Fibroblast of mammary gland (primary cell): ENCODE data around the gene GLA.
A peak's percentile ranks its signal among the peaks of the same experiment; 100 is the strongest.

Source experiments
- DNase-seq: peaks from one replicate; pipeline ENCODE4 v3.0.0-alpha.2; 2010; ENCODE audit warnings: low read depth
- H3K4me3 ChIP-seq: 2 replicates; pipeline ENCODE4 v1.5.1; 2011; ENCODE audit warnings: low read depth, mild to moderate bottlenecking, low read length, moderate library complexity; ENCODE audit not compliant: control insufficient read depth
- TF ChIP-seq, protein P1 (sequence below): conservative IDR thresholded peaks from 2 replicates; pipeline ENCODE4 v1.5.1; 2011; ENCODE audit warnings: low read depth, low read length, inconsistent platforms; ENCODE audit not compliant: control insufficient read depth, insufficient read depth

Gene GLA

DNA sequence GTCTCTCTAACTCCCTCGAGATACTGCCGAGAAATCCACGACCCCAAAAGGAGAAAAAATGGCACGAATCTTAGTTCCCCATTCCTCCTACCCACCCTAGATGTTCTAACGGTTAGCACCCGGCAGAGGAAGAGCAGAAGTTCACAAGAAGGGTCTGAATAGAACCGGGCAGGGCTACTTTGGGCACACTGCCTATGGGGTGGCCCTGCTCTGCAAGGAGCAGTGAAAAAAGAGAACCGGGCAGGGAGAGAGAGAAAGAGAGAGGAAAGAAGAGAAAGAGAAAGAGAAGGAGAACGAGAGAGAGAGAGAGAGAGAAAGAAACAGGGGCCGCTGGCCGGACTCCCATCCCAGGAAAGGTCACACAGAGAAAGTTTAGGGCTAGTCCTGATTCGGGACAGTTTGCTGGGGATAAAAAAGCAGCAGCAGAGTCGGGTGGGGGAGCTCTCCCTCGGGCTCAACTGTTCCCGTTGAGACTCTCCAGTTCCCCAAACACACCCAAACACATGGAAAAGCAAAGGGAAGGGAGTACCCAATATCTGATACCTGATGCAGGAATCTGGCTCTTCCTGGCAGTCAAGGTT, 468 bp downstream of the GLA start:
- H3K4me3 ChIP-seq, result peak overlapping the region; percentile 75
- TF ChIP-seq, protein P1, sequence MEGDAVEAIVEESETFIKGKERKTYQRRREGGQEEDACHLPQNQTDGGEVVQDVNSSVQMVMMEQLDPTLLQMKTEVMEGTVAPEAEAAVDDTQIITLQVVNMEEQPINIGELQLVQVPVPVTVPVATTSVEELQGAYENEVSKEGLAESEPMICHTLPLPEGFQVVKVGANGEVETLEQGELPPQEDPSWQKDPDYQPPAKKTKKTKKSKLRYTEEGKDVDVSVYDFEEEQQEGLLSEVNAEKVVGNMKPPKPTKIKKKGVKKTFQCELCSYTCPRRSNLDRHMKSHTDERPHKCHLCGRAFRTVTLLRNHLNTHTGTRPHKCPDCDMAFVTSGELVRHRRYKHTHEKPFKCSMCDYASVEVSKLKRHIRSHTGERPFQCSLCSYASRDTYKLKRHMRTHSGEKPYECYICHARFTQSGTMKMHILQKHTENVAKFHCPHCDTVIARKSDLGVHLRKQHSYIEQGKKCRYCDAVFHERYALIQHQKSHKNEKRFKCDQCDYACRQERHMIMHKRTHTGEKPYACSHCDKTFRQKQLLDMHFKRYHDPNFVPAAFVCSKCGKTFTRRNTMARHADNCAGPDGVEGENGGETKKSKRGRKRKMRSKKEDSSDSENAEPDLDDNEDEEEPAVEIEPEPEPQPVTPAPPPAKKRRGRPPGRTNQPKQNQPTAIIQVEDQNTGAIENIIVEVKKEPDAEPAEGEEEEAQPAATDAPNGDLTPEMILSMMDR, result no peak
- DNase-seq, result no peak

GRCh38 chrX:101399825-101400224, 7.9 kb downstream of the GLA start:
- no peak overlapping the region for H3K4me3 ChIP-seq
- TF ChIP-seq, protein P1, result no peak
- no peak for DNase-seq

GRCh38 chrX:101398694-101399093, 9.0 kb downstream of the GLA start:
- no peak overlapping the region for H3K4me3 ChIP-seq
- no peak for DNase-seq
- TF ChIP-seq, protein P1, result no peak

DNA sequence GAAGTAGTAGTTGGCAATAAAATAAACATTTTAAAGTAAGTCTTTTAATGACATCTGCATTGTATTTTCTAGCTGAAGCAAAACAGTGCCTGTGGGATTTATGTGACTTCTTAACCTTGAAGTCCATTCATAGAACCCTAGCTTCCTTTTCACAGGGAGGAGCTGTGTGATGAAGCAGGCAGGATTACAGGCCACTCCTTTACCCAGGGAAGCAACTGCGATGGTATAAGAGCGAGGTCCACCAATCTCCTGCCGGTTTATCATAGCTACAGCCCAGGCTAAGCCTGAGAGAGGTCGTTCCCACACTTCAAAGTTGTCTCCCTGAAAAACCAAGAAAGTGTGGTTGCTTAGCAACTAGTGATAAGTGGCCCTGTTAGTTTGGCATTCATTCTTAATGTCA, 9.9 kb downstream of the GLA start:
- TF ChIP-seq, protein P1, result no peak
- DNase-seq, result peak; percentile 32
- no peak overlapping the region for H3K4me3 ChIP-seq

DNA sequence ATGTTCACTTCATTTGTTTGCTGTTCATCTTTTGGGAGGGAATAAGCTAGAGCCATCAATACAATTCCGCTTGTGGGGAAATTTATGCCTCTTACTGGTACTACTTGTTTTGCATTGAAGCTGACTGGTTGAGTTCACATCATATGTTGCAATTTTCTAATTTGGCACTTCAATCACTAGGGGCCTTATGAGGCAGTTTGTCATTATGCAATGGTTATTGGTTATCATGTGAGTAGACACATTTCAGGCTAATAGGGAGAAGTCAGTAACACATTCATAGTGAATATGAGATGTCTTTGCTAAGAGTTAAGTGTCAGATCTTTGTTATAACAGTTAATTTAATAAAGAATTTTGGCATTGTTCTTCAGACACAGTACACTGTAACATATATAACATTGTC, 11.9 kb downstream of the GLA start:
- peak; percentile 57 for DNase-seq
- no peak overlapping the region for H3K4me3 ChIP-seq
- TF ChIP-seq, protein P1, result no peak

- no peak overlapping the region for H3K4me3 ChIP-seq
- TF ChIP-seq, protein P1, result no peak
- DNase-seq, result no peak
Observed at GRCh38 chrX:101394372-101394771, 13.4 kb downstream of the GLA start.
